Occipital lobe (tissue), 3 donors: Measurements from ENCODE around the gene PET100. TPM values are rescaled to one million over a fixed set of nuclear protein-coding genes. Genes with fewer than 3 reads are reported as not detected.
A peak's percentile ranks its signal among the peaks of the same experiment; 100 is the strongest.

Experiments
- DNase-seq: peaks from one replicate; lab custom pipeline; 2025; lab: John Stamatoyannopoulos, UW
- small RNA-seq: library from RNA; depleted of rRNA; stranded (forward); fragments of <200 nt; gene quantifications from one replicate; pipeline ENCODE3, GENCODE V24; 2014
- total RNA-seq: library from RNA; depleted of rRNA; stranded (reverse); fragments of >200 nt; gene quantifications from one replicate; pipeline ENCODE4 v1.2.3, GENCODE V29; 2014

Gene PET100
- total RNA-seq, 1 donor from 2014 or later: 14.7 TPM

GRCh38 chr19:7678971-7679751 is 49.6 kb downstream of the PET100 start:
- no peak for DNase-seq

GRCh38 chr19:7679771-7680605 is 50.4 kb downstream of the PET100 start:
- DNase-seq: no peak

- DNase-seq: peak; percentile 79
These were observed 51.2 kb downstream of the PET100 start, which contains the start of gene TRAPPC5 for GRCh38 chr19:7680606-7681339. Gene TRAPPC5 (plus strand): TSS chr19:7680833. CDS start chr19:7682254, 1,421 bp downstream.

Small RNA genes within 50 kb of the gene (small RNA-seq; reads per million reads assigned to genes)
- not detected for gene MIR6792

Other genes with a start within 250 kb of the PET100 start
- gene PEX11G, start 140.8 kb upstream of the PET100 start, total RNA-seq: 0.94 TPM
- 9.0 TPM for gene ZNF358, start 113.7 kb upstream of the PET100 start, total RNA-seq
- gene MCOLN1, start 107.2 kb upstream of the PET100 start, total RNA-seq: 9.8 TPM
- gene PNPLA6, start 94.1 kb upstream of the PET100 start, total RNA-seq: 49.0 TPM
- gene CAMSAP3, start 33.9 kb upstream of the PET100 start, total RNA-seq: 17.0 TPM
- gene XAB2, start 248 bp upstream of the PET100 start, total RNA-seq: 18.4 TPM
- gene PCP2, start 3.9 kb downstream of the PET100 start, total RNA-seq: not detected
- 3.0 TPM for gene STXBP2, start 7.3 kb downstream of the PET100 start, total RNA-seq
- gene RETN, start 39.3 kb downstream of the PET100 start, total RNA-seq: 0.94 TPM
- 0.78 TPM for gene MCEMP1, start 47.3 kb downstream of the PET100 start, total RNA-seq
- 16.7 TPM for gene TRAPPC5, start 51.0 kb downstream of the PET100 start, total RNA-seq
- not detected for gene FCER2, start 72.3 kb downstream of the PET100 start, total RNA-seq
- gene CLEC4G, start 102.3 kb downstream of the PET100 start, total RNA-seq: 0.31 TPM
- gene CD209, start 117.7 kb downstream of the PET100 start, total RNA-seq: 0.47 TPM
- not detected for gene CLEC4M, start 133.4 kb downstream of the PET100 start, total RNA-seq
- 44.5 TPM for gene EVI5L, start 200.4 kb downstream of the PET100 start, total RNA-seq
- gene PRR36, start 244.6 kb downstream of the PET100 start, total RNA-seq: 4.1 TPM